GM18517 (cell line): Measurements from ENCODE around the gene MARK4.
"Not testable (repeated sequence)": the region's sequence is repeated elsewhere in the genome, so short reads cannot be mapped to it uniquely, and the experiment has no call there.

Source experiments
- ATAC-seq: cut with Tn5 transposase; IDR thresholded peaks from one replicate; pipeline ENCODE4 v1.9.1; 2021; ENCODE audit warnings: mild to moderate bottlenecking, moderate library complexity; ENCODE audit not compliant: unreplicated experiment

Gene MARK4

DNA sequence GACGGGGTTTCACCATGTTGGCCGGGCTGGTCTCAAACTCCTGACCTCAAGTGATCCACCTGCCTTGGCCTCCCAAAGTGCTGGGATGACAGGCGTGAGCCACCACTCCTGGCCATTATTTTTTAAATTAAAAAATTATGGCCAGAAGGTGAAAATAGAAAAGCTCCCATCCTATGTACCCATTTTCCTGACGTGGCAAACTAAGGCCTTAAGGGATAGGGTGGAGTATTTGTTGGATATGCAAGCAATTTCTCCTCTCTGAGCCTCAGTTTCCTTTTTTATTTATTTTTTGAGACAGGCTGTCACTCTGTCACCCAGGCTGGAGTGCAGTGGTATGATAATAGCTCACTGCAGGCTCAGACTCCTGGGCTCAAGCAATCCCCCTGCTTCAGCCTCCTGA is 83.8 kb downstream of the MARK4 start:
- not testable (repeated sequence) for ATAC-seq

DNA sequence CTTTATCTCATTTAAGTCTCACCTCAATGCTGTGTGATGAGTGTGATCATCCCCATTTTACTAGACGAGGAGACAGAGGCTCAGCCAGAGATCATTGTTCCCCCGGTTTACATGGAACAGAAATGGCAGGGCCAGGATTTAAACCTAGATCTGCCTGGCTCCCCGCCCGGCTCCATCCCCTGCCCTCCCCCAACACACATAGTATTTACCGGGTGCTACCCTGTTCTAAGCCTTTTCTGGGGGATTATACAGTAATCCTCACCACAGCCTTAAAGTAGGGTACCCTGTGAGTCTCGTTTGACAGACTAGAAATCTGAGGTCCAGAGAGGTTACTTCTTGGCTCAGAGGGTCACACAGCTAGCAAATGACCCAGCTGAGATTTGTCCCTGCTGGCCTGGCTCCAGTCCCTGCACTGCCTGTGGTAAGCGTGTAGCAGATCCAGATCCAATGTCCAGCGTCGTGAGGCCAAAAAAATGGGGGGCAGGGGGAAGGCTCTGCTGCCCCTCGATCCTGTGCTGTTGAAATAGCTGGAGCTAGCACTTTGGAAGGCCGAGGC is 85.7 kb downstream of the MARK4 start:
- no peak for ATAC-seq

DNA sequence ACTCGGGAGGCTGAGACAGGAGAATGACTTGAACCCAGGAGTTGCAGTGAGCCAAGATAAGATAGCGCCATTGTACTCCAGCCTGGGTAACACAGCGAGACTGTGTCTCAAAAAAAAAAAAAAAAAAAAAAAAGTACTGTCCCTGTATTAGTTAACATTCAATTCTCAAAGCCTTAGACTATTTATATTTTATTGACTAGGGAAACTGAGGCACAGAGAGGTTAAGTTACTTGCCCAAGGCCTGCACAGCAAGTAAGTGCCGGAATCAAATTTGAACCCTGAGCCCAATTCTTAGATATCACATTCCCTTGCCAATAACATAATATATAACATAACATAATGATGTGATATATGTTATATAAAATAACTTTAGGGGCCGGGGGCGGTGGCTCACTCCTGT is 88.6 kb downstream of the MARK4 start:
- ATAC-seq: no peak

DNA sequence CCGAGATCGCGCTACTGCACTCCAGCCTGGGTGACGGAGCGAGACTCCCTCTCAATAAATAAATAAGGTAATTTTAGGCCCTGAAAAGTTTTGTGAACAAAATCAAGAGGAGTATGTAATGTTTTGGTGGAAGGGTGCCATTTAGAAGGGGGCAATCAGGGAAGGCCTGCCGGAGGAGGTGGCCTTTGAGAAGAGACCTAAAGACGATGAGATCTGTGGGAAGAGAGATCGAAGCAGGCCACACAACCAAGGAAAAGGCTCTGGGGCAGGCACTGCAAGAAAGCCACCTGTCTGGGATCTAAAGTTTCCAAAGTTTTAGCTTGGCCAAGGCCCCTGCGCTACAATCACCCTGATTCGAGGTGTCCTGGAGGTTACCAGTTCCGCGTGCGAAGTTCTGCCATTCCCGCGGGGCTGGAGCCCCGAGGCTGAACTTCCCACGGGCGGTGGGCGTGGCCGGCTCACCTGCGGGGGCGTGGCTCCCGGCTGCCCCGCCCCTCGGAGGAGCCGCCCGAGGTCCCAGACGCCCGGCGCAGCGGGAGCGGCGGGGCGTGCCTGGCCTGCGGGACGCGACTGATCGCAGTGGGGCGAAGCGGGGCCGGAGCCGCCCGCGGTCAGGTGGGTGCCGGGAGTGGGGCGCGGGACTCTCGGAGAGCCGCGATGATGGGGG is 89.3 kb downstream of the MARK4 start, which contains the start of gene KLC3:
TSS of gene KLC3 (plus strand) at position 519 of the 667 bp plus-strand sequence. CDS start 4,792 bp downstream, outside the sequence.
- no peak for ATAC-seq

DNA sequence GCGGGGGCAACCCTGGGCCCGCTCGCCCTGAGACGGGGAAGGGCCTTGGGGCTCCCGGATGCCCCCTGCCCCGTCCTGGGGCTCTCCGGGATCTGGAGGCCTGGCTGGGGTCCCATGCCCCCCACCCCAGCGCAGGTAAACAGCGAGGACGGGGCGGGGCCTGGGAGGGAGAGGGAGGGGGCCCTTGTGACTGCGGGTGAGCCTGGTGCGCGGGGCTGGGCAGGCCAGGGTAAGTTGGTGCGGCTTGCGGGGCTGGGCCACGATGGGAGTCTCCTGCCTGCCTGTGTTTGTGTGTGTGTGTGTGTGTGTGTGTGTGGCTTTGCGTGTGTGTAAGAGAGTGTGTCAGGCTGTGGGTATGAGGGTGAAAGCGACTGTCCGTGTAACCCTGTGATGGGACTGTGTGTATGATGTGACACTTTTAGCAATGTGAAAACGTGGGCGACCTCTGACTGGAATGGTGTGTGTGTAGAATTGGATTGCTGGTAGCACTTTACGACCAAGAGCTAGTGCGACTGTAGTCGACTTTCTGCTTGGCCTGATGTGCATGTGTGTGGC is 89.9 kb downstream of the MARK4 start:
- no peak for ATAC-seq

DNA sequence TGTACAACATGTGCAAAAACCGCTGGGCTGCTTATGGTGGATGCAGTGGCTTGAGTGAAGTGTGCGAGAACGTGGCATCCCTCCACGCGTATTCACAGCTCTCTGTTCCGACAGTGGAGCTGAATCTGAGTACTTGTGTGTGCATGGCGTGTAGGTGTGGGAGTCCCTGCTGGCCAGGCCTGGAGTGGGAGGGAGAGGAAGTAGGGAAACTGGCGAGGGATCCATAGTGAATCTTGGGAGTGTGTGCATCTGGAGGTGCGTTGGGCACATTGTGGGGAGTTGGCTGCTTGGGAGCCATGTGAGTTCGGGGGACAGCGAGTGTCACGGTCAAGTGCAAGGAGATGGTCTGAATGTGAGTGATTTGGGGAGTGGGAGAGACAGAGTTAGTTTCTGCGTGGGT is 91.8 kb downstream of the MARK4 start:
- no peak for ATAC-seq

DNA sequence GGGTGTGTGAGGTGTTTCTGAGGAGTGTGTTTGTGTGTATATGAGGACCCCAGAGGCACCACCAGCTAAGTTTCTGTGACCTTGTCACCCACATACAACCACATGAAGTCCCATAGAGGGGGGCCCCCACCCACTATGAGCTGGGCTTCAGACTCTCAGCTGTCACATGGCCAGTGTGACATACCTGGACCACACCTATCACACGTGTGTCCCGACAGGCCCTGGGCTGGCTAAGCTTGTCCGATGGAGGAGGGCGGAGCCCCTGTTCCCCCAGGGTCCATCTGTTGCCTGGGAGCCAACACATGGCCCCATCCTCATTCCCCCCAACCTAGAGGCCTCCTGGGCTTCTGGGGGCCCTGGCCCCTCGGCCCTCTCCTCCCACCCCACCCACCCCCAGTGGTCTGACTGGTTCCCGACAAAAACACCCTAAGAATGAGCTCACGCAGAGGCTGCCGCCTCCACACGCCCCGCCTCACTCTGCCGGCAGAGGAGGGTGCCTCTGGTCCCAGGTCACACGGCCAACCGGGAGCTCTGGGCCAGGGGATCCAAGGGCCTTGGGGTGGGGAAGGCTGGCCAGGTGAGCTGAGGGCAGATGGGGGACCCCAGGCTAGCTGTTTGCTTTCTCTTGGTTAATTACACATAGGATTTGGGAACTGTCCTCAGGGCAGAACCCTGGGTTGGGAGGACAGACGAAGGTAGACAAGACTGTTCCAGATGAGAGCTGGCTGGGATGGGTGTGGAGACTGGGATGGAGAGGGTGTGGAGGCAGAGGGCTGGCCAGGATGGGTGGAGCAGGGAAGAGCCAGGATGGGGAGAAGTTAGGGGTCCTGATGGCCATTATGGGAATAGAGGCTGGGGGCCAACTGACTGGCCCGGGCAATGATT is 93.8 kb downstream of the MARK4 start:
- no peak for ATAC-seq

DNA sequence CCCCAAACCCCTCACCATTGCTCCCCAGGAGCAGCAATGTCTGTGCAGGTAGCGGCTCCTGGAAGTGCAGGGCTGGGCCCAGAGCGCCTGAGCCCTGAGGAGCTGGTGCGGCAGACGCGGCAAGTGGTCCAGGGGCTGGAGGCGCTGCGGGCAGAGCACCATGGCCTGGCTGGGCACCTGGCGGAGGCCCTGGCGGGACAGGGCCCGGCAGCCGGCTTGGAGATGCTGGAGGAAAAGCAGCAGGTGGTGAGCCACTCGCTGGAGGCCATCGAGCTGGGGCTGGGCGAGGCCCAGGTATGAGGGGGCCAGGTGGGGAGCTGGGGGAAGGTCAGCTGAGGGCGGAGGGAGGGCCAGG is 94.4 kb downstream of the MARK4 start:
- no peak for ATAC-seq

DNA sequence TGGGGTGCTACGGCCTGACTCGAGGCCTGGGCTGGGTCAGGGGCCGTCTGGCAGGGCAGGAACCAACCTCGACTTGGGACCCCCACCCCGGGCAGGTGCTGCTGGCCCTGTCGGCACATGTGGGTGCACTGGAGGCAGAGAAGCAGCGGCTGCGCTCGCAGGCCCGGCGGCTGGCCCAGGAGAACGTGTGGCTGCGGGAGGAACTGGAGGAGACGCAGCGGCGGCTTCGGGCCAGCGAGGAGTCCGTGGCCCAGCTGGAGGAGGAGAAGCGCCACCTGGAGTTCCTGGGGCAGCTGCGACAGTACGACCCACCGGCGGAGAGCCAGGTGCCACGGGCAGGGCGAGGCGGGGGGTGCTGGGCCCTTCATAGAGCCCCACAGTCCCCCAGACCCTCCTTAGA is 95.4 kb downstream of the MARK4 start:
- ATAC-seq: no peak

DNA sequence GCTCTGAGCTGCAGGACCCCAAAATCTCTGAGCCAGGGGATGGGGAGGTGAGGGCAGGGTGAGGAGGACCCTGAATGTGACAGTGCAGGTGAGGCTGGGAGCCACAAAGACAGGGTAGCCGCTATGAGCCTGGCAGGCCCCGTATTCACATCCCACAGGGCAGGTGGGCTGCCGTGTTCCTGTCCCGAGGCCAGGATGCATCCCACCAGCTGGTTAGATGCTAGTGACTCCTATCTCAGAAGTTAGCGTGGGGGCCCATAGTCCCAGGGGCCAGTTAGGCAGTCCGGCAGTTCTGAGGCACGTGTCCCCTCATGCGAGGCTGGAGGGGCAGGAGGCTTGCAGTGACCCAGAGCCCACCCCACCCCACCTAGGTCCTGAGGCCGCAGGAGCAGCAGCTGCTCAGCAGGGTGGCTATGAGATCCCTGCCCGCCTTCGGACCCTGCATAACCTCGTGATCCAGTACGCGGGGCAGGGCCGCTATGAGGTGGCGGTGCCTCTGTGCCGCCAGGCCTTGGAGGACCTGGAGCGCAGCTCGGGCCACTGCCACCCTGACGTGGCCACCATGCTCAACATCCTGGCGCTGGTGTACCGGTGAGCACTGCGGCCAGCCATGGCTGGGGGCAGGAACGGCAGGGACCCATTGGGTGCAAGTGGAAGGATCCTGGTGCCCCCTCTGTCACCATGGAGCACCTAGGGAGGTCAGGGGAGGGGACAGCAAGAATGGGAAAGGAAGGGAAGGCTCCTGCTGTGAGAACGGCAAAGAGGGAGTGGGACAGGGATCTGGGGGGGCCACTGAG is 96.7 kb downstream of the MARK4 start:
- no peak for ATAC-seq

DNA sequence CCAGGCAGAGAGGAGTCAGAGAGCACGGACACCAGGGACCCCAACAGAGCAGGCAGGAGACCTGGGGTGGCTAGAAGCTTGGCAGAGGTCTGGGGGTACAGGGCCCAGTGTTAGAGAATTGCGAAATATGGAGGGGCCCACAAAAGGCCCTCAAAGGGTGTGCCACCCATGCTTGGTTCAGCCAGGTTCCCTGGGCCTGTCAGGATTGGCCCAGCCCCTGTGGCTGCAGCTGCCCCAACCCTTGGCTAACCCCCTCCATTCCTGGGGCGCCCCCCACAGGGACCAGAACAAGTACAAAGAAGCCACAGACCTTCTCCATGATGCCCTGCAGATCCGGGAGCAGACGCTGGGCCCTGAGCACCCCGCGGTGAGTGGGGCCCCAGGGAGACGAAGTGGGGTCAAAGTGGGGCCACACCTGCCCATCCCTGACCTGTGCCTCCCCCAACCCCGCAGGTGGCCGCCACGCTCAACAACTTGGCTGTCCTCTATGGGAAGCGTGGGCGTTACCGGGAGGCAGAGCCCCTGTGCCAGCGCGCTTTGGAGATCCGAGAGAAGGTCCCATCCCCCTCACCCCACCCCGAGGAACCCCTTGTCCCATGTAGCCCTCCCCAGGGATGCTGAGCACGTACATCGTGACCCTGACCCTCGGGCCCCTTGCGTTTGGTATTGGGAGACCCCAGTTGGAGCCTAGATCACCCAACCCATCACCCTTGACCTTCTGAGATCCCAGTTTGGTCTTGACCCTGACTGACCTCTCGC is 97.5 kb downstream of the MARK4 start:
- no peak for ATAC-seq

DNA sequence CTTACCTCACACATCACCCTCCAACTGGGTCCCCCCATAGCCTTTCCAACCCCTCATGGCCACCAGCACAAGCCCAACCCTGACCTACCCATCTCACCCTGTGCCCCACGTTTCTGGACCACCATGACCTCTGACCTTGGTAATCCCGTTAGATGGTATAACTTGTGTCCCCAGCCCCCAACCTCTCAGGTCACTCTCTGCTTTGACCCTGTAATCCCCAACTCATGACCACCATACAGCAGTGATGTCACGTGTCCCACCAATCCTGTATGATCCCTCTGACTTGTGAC is 98.0 kb downstream of the MARK4 start:
- no peak for ATAC-seq

DNA sequence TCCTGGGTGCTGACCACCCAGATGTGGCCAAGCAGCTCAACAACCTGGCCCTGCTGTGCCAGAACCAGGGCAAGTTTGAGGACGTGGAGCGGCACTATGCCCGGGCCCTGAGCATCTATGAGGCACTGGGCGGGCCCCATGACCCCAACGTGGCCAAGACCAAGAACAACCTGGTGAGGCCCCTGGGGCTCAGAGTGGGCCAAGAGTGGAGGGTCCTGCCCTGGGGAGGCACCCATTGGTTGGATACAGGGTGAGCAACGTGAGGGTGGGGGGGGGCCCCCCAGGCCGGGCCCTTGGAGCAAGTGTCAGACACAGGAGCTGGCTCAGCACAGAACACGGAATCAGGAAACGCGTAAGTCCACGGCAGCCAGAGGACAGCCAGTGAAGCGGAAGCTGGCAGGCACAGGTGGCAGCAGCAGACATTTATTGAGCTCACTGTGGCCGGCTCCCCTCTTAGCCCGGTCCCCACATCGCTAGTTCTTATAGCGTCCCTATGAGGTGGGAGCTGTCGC is 98.4 kb downstream of the MARK4 start:
- no peak for ATAC-seq

DNA sequence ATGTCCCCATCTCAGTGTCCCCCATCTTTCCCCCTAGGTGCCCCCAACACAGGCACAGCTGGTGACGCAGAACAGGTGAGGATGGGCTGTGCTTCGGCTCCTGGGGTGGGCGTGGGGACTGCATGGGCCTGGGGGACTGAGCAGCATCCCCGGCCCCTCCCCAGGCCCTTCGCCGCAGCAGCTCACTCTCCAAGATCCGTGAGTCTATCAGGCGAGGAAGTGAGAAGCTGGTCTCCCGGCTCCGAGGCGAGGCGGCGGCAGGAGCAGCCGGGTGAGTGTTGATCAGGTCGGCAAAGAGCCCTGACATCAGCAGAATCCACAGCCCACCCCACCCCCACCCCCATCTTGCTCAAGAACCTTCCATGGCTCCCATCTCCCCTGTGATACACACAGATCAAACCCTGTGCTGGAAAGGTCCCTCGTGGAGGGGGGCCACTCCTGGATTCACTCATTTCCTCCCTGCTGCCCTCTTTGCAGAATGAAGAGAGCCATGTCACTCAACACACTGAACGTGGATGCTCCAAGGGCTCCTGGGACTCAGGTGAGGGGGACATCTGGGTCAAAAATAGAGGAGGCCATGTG is 99.5 kb downstream of the MARK4 start:
- no peak for ATAC-seq

DNA sequence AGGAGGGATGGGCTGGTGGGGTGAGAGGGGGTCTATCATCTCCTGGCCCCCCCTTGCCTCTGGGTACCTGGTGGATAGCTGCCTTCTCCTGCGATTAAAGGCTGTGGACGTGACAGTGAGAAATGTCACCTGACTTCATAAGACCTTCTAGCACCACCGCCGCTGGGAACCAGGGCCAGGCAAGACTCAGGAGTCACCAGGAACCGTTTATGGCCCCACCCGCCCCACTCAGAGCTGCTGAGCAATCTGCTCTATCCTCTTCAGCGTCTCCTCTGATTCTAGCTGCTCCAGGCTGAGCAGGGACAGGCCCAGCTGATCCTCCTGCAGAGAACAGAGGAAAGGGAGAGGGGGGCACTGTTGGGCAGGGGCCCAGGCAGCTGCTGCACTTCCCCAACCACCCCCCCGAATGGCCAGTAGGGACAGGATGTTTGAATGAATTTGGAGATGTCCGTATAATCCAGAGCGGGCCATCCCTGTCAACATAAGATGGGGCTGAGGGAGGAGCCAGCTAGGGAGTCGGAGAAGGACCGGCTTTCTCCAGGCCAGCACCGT is 100.4 kb downstream of the MARK4 start:
- ATAC-seq: no peak

DNA sequence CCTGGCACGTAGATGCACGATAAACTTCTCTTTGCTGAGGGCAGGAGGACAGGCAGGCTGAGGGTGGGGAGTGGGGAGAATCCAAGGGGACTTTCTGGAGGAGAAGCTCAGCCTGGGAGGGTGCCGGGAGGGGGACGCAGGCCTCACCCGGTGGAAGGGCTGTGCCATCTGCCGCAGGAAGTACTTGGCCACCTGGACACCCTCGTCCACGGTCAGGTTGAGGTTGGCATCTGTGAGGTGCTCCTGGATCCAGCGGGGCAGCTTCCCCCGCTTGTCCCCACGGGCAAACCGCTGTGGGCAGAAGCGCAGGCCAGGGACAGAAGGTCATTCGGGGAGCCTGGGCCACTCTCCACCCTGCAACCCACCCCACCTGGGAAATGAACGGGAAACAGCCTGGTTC is 101.0 kb downstream of the MARK4 start:
- ATAC-seq: no peak

DNA sequence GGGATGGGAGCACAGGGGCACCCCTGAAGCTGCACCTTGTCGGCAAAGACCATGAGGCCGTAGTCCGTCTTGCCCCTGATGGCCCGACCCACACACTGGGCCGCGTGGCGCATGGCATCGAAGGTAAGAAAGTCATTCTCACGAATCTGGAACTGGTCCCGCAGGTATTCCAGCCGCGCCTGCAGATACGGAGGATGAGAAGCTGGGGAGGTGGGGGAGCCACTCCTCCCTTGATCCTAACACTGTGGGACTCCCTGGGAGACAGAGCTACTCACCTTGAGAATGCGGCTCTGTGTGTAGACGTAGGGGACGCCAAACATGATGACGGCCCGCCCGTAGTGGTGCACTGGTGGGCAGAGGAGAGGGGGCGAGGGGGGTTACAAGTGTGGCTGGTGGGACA is 101.4 kb downstream of the MARK4 start:
- ATAC-seq: no peak

DNA sequence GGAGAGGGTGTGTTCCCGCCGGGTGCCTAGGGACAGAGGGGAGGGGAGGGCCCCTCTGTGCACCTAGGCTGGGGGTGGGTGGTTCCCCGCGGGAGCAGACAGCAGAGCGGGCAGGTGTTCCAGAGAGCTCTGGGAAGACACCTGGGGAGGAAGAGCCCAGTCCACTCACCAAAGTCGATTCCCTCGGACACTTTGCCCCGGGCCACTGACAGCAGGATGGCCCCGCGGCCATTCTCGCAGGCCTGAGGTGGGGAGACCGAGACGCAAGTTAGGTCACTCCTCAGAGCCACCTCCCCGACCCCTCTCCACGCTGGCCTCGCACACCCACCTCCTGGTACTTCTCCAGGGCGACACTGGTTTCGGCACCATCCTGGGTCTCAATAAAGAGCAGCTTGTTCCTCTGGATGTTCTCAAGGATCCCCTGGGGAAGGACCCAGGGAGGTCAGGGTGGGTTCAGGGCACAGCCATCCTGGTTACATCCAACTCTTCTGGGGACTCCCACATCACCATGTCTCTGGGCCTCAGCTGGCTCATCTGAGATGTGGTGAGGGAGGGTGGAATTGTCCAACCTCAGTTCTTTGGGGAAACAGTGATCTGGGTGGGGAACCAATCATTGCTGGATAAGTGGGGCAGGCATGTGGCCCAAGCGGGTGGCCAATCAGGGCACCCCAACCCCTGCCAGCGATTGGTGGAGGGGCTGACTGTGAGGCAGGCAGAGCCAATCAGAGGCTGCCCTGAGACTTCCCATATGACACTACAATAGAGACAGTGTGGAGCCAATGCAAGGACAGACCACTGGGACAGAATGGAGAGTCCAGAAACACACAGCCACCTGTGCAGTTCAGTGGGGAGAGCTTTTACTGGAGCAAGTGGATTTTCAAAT is 102.1 kb downstream of the MARK4 start:
- no peak for ATAC-seq
